HG02973 (cell line): ENCODE data around the gene DTNA.

ENCODE experiments used
- ATAC-seq: cut with Tn5 transposase; IDR thresholded peaks from one replicate; pipeline ENCODE4 v1.9.1; 2021; ENCODE audit warnings: moderate library complexity; ENCODE audit not compliant: unreplicated experiment

DTNA gene

GRCh38 chr18:34847408-34847807 lies 137.3 kb downstream of the DTNA start:
- no peak for ATAC-seq

GRCh38 chr18:34848156-34848555 lies 138.1 kb downstream of the DTNA start:
- no peak for ATAC-seq

DNA sequence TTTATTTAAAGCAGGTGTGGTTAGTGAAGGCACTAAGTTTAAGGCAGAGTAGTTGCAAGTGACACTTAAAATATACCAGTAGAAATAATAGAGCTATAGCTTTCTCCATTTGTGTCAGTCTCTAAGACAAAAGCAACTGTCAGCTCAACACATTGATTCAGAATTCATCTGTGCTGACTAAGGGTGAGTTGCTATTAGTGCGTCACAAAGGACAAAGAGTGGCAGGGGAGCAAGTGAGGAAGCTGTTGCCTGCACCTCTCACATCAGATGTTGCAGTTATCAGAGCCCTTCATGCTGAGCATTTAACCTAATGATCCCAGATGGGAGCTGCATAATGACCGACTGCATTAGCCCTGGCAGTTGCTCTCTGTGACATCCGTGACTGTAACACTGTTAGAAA lies 138.6 kb downstream of the DTNA start:
- ATAC-seq = no peak

GRCh38 chr18:34857320-34857719 lies 147.2 kb downstream of the DTNA start:
- ATAC-seq = no peak

- no peak for ATAC-seq
Measured at GRCh38 chr18:34858188-34858587, 148.1 kb downstream of the DTNA start.

GRCh38 chr18:34859496-34859895 lies 149.4 kb downstream of the DTNA start:
- ATAC-seq = no peak

- no peak for ATAC-seq
Measured at GRCh38 chr18:34862561-34862960, 152.5 kb downstream of the DTNA start.

GRCh38 chr18:34863702-34864101 lies 153.6 kb downstream of the DTNA start:
- no peak for ATAC-seq

- ATAC-seq = no peak
Measured at GRCh38 chr18:34864836-34865497, 154.9 kb downstream of the DTNA start.

GRCh38 chr18:34866310-34866709 lies 156.2 kb downstream of the DTNA start:
- no peak for ATAC-seq

GRCh38 chr18:34866739-34867138 lies 156.6 kb downstream of the DTNA start:
- ATAC-seq = no peak

DNA sequence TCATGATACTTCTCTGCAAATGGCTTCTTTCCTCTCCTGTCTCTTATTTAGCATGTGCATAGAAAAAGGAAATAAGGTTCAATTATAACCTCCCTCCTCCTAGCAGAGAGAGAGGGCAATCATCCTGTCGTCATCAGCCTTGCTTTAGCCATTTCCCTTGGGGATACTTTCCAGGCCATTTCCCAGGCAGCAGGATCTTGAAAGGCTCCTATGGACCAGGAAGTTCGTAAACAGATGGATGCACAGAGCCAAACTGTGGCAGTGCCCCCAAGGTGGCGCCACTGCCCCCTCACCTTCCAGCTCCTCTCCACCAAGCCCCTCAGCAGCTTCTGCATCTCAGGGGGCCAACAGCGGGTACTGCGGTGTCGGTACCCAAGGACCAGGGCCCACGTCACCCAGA lies 157.4 kb downstream of the DTNA start:
- ATAC-seq = no peak

- ATAC-seq = no peak
Measured at GRCh38 chr18:34870555-34871310, 160.6 kb downstream of the DTNA start.

DNA sequence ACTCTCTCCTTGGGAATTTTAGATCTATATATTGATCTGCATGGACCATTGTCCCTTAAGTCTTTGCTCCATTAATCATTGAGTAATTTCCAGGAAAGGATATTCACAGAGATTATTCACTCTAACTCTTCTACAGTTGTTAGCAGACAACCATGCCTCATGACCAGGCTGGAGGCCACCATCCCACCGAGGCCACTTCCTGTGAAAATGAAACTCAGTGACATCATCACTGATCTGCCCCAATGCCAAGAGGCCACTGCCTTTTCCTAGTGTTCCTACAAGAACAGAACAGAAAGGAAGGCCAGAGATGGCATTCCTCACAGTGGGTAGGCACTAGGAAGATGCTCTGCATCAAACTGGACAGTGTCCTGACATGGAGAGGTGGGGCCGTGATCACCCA lies 161.3 kb downstream of the DTNA start:
- no peak for ATAC-seq

GRCh38 chr18:34872066-34872465 lies 162.0 kb downstream of the DTNA start:
- no peak for ATAC-seq

- ATAC-seq = no peak
Measured at GRCh38 chr18:34873986-34874580, 164.0 kb downstream of the DTNA start.

DNA sequence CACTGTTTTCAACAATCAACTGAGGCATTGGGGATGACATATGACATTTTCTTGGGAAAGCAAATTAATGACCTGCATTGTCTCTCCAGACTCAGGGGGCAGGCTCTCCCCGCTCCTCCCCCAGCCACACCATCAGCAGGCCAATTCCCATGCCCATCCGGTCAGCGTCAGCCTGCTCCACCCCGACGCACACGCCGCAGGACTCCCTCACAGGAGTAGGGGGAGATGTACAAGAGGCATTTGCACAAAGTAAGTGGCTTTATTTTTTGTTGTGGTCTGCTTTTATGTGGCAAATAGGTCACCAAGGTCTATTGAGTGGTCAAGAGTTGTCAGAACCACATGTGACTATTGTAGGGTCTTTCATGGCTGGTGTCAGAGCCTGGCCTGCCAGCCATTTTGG lies 165.1 kb downstream of the DTNA start:
- ATAC-seq = no peak

GRCh38 chr18:34880403-34880802 lies 170.3 kb downstream of the DTNA start:
- ATAC-seq = no peak

- ATAC-seq = no peak
Measured at GRCh38 chr18:34880882-34881834, 171.1 kb downstream of the DTNA start.

GRCh38 chr18:34884436-34884835 lies 174.3 kb downstream of the DTNA start:
- ATAC-seq = no peak

GRCh38 chr18:34886177-34886576 lies 176.1 kb downstream of the DTNA start:
- ATAC-seq = no peak
